Testis (tissue), 3 donors: Measurements from ENCODE around the gene CORIN. TPM values are rescaled to one million over a fixed set of nuclear protein-coding genes. Genes with fewer than 3 reads are reported as not detected.
"Not testable (repeated sequence)": the region's sequence is repeated elsewhere in the genome, so short reads cannot be mapped to it uniquely, and the experiment has no call there.

Experiments
- DNase-seq: peaks from one replicate; pipeline ENCODE4 v3.0.0-alpha.2; 2019
- H3K27ac ChIP-seq, 2 donors: fragments of 200-600 bp; sonication (generic); one replicate each; pipeline ENCODE4 v1.5.1; 2019
- H3K27me3 ChIP-seq: fragments of 200-600 bp; sonication (generic); one replicate; pipeline ENCODE4 v1.5.1; 2019
- H3K36me3 ChIP-seq: fragments of 200-600 bp; sonication (generic); one replicate; pipeline ENCODE4 v1.5.1; 2017; ENCODE audit warnings: low read depth; ENCODE audit errors: missing control alignments
- H3K4me1 ChIP-seq: fragments of 200-600 bp; sonication (generic); one replicate; pipeline ENCODE4 v1.5.1; 2019
- H3K4me3 ChIP-seq, 2 donors: fragments of 200-600 bp; sonication (generic); one replicate each; pipeline ENCODE4 v1.5.1; 2017 to 2019
- H3K9me3 ChIP-seq: fragments of 200-600 bp; sonication (generic); one replicate; pipeline ENCODE4 v1.5.1; 2017
- POLR2A ChIP-seq: fragments of 450-650 bp; IDR thresholded peaks from one replicate; pipeline ENCODE4 v1.6.1; 2017; ENCODE audit warnings: antibody characterized with exemption, mild to moderate bottlenecking, moderate library complexity
- WGBS, 2 donors: methylation state at CpG; one replicate each; pipeline ENCODE4 v1.1.5; 2018; 5-methylcytosine and 5-hydroxymethylcytosine counted together
- intact Hi-C: fragments of 100-400 bp; cut with DNase I; formaldehyde crosslinking; loops from one replicate; pipeline ENCODE4 v1.15.1; 2023; ENCODE audit warnings: low total_unique reads
- polyA plus RNA-seq: library from polyadenylated mRNA; stranded (reverse); fragments of 350-450 nt; fragmentation: Illumina TruSeq; extraction: RNeasy Lipid Tissue Mini Kit (QIAGEN cat#74804); gene quantifications from one replicate; pipeline ENCODE4 v1.2.3, GENCODE V29; 2014; ENCODE audit warnings: low read depth, low replicate concordance; ENCODE audit not compliant: insufficient read depth
- total RNA-seq, 2 donors: library from RNA; depleted of rRNA; stranded (reverse); fragments of >200 nt; gene quantifications; one replicate each; pipeline ENCODE4 v1.2.3, GENCODE V29; 2016
- TF ChIP-seq, protein P1 (sequence below), 3 experiments: fragments of 450-650 bp in 2 of 3; fragments of 200-600 bp in 1 of 3; sonication (generic) in 1 of 3; IDR thresholded peaks; one replicate each; pipeline ENCODE4 v1.5.1; 2016 to 2019; ENCODE audit warnings: antibody characterized with exemption in 3 of 3, mild to moderate bottlenecking in 2 of 3, moderate library complexity in 1 of 3

CORIN gene
- total and polyA plus RNA-seq, 3 donors from 2014 or later: 4.6 to 6.1 (median 4.7) TPM

- no peak overlapping the region for H3K4me3 ChIP-seq
- 97 to 100% methylated on average over 1 of the region's 1 CpG for WGBS, 2 donors
- DNase-seq: no peak
- H3K36me3 ChIP-seq: no peaks in the 10 kb centered on the region
- TF ChIP-seq, protein P1, sequence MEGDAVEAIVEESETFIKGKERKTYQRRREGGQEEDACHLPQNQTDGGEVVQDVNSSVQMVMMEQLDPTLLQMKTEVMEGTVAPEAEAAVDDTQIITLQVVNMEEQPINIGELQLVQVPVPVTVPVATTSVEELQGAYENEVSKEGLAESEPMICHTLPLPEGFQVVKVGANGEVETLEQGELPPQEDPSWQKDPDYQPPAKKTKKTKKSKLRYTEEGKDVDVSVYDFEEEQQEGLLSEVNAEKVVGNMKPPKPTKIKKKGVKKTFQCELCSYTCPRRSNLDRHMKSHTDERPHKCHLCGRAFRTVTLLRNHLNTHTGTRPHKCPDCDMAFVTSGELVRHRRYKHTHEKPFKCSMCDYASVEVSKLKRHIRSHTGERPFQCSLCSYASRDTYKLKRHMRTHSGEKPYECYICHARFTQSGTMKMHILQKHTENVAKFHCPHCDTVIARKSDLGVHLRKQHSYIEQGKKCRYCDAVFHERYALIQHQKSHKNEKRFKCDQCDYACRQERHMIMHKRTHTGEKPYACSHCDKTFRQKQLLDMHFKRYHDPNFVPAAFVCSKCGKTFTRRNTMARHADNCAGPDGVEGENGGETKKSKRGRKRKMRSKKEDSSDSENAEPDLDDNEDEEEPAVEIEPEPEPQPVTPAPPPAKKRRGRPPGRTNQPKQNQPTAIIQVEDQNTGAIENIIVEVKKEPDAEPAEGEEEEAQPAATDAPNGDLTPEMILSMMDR (IDR thresholded peaks at IDR 0.05): no peak
- no peak for TF ChIP-seq POLR2A
- no peak overlapping the region for H3K27ac ChIP-seq
- H3K9me3 ChIP-seq: no peaks in the 10 kb centered on the region
- no peaks in the 10 kb centered on the region for H3K4me1 ChIP-seq
- intact Hi-C loops: no loop called here
- H3K27me3 ChIP-seq: no peaks in the 10 kb centered on the region
These were observed 277.2 kb downstream of the CORIN start for GRCh38 chr4:47560682-47561081.

DNA sequence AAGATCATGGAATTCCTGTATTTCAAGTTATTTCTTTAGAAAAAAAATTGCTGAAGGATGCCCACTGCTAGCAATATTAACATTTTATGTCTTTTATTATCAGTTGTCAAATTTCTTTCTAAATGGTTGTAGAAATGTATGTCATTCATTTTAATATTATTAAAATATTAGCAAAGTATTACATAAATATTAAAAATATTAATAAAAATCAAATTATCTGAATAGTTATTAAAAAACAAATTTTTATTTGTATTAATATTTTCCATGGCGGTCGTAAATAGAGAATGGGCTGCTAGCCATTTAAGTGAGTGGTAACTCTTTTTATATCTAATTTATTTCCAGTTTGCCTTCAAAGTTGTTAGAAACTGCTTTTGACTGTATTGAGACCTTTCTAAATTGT is 280.6 kb downstream of the CORIN start:
- 99 to 100% methylated on average over 2 of the region's 2 CpGs for WGBS, 2 donors
- intact Hi-C loops: no loop called here
- Histone ChIP-seq H3K9me3 (no peaks in the 10 kb centered on the region), H3K27ac (no peak overlapping the region), H3K4me3 (no peak overlapping the region), H3K36me3 (no peaks in the 10 kb centered on the region), H3K4me1 (no peaks in the 10 kb centered on the region), H3K27me3 (no peaks in the 10 kb centered on the region)
- no peak for DNase-seq
- TF ChIP-seq, protein P1 (IDR thresholded peaks at IDR 0.05): no peak
- TF ChIP-seq POLR2A: no peak

- H3K36me3 ChIP-seq, DNase-seq, H3K4me1 ChIP-seq, H3K9me3 ChIP-seq, H3K27ac ChIP-seq, intact Hi-C loops, H3K4me3 ChIP-seq, H3K27me3 ChIP-seq: not testable (repeated sequence)
- WGBS, 2 donors: 93 to 97% methylated on average over 3 of the region's 3 CpGs
These were observed 281.9 kb downstream of the CORIN start for GRCh38 chr4:47555920-47556319.

- no peak for TF ChIP-seq POLR2A
- TF ChIP-seq, protein P1 (IDR thresholded peaks at IDR 0.05): no peak
- no peak for DNase-seq
- no peaks in the 10 kb centered on the region for H3K4me1 ChIP-seq
- no peaks in the 10 kb centered on the region for H3K27me3 ChIP-seq
- H3K36me3 ChIP-seq: no peaks in the 10 kb centered on the region
- no peak overlapping the region for H3K27ac ChIP-seq
- intact Hi-C loops: no loop called here
- WGBS, 2 donors: 85 to 87% methylated on average over 2 of the region's 2 CpGs
- H3K9me3 ChIP-seq: no peaks in the 10 kb centered on the region
- H3K4me3 ChIP-seq: no peak overlapping the region
These were observed 284.3 kb downstream of the CORIN start for GRCh38 chr4:47553329-47554125.

GRCh38 chr4:47551682-47552081 is 286.2 kb downstream of the CORIN start:
- Histone ChIP-seq H3K27ac (no peak overlapping the region), H3K36me3 (no peaks in the 10 kb centered on the region), H3K9me3 (no peaks in the 10 kb centered on the region), H3K27me3 (no peaks in the 10 kb centered on the region), H3K4me3 (no peak overlapping the region), H3K4me1 (no peaks in the 10 kb centered on the region)
- no peak for DNase-seq
- intact Hi-C loops: no loop called here
- TF ChIP-seq, protein P1 (IDR thresholded peaks at IDR 0.05): no peak
- no peak for TF ChIP-seq POLR2A
